Measurements from ENCODE around the gene GRIK4. TPM values are rescaled to one million over a fixed set of nuclear protein-coding genes. Genes with fewer than 3 reads are reported as not detected.

The GRIK4 gene
- total and polyA plus RNA-seq, 8 donors, result 0.76 to 10.1 (median 7.7) TPM

- Histone ChIP-seq H3K9me3 (no peaks in the 10 kb centered on the region), H3K27me3 (peaks cover 0 to 9% of the 10 kb centered on the region in 2 donors), H3K4me1 (no peaks in the 10 kb centered on the region), H3K4me3 (no peak overlapping the region), H3K36me3 (no peaks in the 10 kb centered on the region), H3K27ac (no peak overlapping the region)
- TF ChIP-seq CTCF (IDR thresholded peaks at IDR 0.05), result no peak
- DNase-seq (peak in 1 of 4 donors; percentile 13), ATAC-seq (no peak)
- intact Hi-C loops (cut with DNase I), result no loop called here
Measured at GRCh38 chr11:120974466-120974865, 462.9 kb downstream of the GRIK4 start.

- Histone ChIP-seq H3K4me3 (no peak overlapping the region), H3K9me3 (no peaks in the 10 kb centered on the region), H3K36me3 (no peaks in the 10 kb centered on the region), H3K27me3 (peaks cover 0 to 9% of the 10 kb centered on the region in 2 donors), H3K4me1 (no peaks in the 10 kb centered on the region), H3K27ac (no peak overlapping the region)
- no peak for DNase-seq
- no peak for TF ChIP-seq CTCF (IDR thresholded peaks at IDR 0.05)
- intact Hi-C loops (cut with DNase I), result no loop called here
- no peak for ATAC-seq
Measured at GRCh38 chr11:120974965-120975364, 463.4 kb downstream of the GRIK4 start.

- no peak overlapping the region for H3K4me3 ChIP-seq
- no peaks in the 10 kb centered on the region for H3K4me1 ChIP-seq
- intact Hi-C loops (cut with DNase I), result no loop called here
- no peaks in the 10 kb centered on the region for H3K9me3 ChIP-seq
- H3K27me3 ChIP-seq, result peaks cover 0 to 3% of the 10 kb centered on the region in 2 donors
- no peak for TF ChIP-seq CTCF (IDR thresholded peaks at IDR 0.05)
- no peak overlapping the region for H3K27ac ChIP-seq
- H3K36me3 ChIP-seq, result no peaks in the 10 kb centered on the region
- DNase-seq, result no peak
- ATAC-seq, result no peak
Measured at GRCh38 chr11:120977266-120978137, 466.0 kb downstream of the GRIK4 start.

GRCh38 chr11:120978701-120979100 lies 467.2 kb downstream of the GRIK4 start:
- Histone ChIP-seq H3K27me3 (peaks cover 0 to 3% of the 10 kb centered on the region in 2 donors), H3K9me3 (no peaks in the 10 kb centered on the region), H3K4me1 (no peaks in the 10 kb centered on the region), H3K4me3 (no peak overlapping the region), H3K27ac (no peak overlapping the region), H3K36me3 (no peaks in the 10 kb centered on the region)
- TF ChIP-seq CTCF (IDR thresholded peaks at IDR 0.05), result no peak
- DNase-seq (no peak), ATAC-seq (no peak)
- intact Hi-C loops (cut with DNase I), result no loop called here

DNA sequence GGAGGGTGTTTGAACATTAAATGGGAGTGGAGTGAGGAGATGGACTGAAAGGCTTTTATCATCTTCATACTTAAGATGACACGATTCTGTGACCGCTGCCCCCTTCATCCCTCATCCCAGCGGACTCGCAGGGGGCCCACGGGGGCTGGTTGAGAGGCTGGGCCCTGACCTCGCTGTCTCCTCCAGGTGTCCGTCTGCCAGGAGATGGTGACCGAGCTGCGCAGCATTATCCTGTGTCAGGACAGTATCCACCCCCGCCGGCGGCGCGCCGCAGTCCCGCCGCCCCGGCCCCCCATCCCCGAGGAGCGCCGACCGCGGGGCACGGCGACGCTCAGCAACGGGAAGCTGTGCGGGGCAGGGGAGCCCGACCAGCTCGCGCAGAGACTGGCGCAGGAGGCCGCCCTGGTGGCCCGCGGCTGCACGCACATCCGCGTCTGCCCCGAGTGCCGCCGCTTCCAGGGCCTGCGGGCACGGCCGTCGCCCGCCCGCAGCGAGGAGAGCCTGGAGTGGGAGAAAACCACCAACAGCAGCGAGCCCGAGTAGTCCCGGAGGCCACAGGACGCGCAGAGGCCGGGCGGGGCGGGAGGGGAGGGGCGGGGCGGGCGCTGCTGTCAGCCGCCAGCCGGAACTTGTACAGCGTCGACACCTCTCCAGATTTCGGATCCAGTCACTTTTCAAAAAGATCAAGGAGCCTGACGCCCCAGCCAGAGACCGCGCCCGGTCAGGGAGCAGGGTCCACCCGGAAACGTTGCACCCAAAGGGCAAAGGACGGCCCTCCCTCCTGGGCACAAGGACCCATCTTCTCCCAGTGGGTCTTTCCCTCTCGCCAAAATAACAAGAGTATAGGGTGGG lies 474.4 kb downstream of the GRIK4 start:
- Histone ChIP-seq H3K27me3 (peaks cover 0 to 36% of the 10 kb centered on the region in 2 donors), H3K36me3 (no peaks in the 10 kb centered on the region), H3K9me3 (no peaks in the 10 kb centered on the region), H3K4me3 (peak overlapping the region; percentile 20 to 34), H3K27ac (no peak overlapping the region), H3K4me1 (peaks cover 0 to 5% of the 10 kb centered on the region in 2 donors)
- intact Hi-C loops (cut with DNase I), result no loop called here
- ATAC-seq, result peak; percentile 98
- peak; percentile 52 to 85 (median 80) for DNase-seq
- TF ChIP-seq CTCF (IDR thresholded peaks at IDR 0.05), result peak in 1 of 2 donors; percentile 20
